ENCODE results near the gene PEX14.

DNA sequence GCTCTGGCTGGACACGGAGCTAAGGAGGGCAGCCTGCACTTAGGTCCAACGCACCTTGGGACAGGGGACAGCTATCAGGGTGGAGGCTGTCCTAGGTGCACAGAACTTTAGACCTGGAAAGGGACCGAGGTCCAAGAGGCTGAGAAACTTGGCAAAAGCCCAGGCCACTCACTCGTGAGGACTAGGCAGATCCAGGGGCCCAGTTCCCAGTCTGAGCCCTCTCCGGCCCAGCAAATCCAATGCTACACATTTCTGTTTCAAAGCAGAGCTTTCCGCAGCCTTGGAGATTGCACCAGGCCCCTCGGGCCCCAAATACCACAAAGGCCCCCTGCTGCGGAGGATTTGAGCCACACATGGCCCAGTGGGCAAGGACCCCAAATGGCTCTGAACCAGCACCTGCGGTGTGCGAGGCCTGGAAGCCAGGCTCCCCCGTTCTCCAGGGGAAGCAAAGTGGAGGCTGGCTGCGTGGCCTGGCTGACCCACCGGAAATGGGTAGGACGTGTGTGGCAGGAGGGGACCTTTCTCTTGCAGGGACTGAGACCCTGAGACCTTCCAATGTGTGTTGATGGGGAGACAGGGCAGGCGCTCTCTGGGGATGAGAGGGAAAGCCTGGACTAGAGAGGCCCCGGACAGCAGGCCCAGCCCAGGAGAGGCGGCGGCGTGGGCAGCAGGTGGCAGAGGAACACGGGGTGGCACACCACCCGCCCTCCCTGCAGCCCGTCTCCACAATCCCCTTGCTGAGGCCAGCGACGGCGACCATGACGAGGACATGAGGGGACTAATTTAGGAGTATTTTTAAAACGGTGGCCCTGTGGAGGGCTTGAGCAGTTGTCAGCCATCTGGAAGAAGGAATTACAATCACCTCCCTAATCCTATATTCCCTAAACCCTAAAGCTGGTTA, 203.0 kb downstream of the PEX14 start:
- TF ChIP-seq EZH2 (IDR thresholded peaks at IDR 0.05; ENCODE audit: borderline replicate concordance, low read length) = no peak
- TF ChIP-seq CTCF (IDR thresholded peaks at IDR 0.05; ENCODE audit: low read length) = no peak
